IMR-90 (cell line): ENCODE results near the gene FN1. TPM values are rescaled to one million over a fixed set of nuclear protein-coding genes. Genes with fewer than 3 reads are reported as not detected.
A peak's percentile ranks its signal among the peaks of the same experiment; 100 is the strongest.

ENCODE experiments used
- ATAC-seq: fragments of 200-7000 bp; cut with Tn5 transposase; 2 replicates; pipeline ENCODE4 v1.9.1; 2020; ENCODE audit warnings: low read depth, mild to moderate bottlenecking, moderate library complexity
- BruUV-seq: library from RNA; stranded (reverse); fragments of 400-500 nt; replicated peaks from 2 replicates; lab custom pipeline; 2021; lab: Mats Ljungman, UMichigan
- CTCF ChIA-PET: fragments of 300-600 bp; formaldehyde crosslinking; extraction: SDS; loops from one replicate; lab custom pipeline; 2021; ENCODE audit warnings: antibody characterized with exemption; lab: Yijun Ruan, JAX
- POLR2A ChIA-PET: fragments of 300-600 bp; sonication (Branson Sonifier 250); formaldehyde crosslinking; loops from one replicate; lab custom pipeline; 2022; ENCODE audit warnings: antibody characterized with exemption; ENCODE audit not compliant: unreplicated experiment; lab: Charles Lee
- DNase-seq: peaks from one replicate; pipeline ENCODE4 v3.0.0; 2013
- H2AFZ ChIP-seq: replicated peaks from 2 replicates; pipeline ENCODE3; 2013; ENCODE audit warnings: low read length, mild to moderate bottlenecking; ENCODE audit not compliant: poor library complexity
- H2AK5ac ChIP-seq: 2 replicates; pipeline ENCODE4 v1.6.1; 2013; ENCODE audit warnings: low read depth, low read length, inconsistent platforms
- H2AK9ac ChIP-seq: replicated peaks from 2 replicates; pipeline ENCODE3; 2013; ENCODE audit warnings: mild to moderate bottlenecking, low read depth, low read length, moderate library complexity; ENCODE audit not compliant: poor library complexity
- H2BK120ac ChIP-seq: 2 replicates; pipeline ENCODE4 v1.6.1; 2013; ENCODE audit warnings: low read depth, low read length, inconsistent platforms
- H2BK15ac ChIP-seq: 3 replicates; pipeline ENCODE4 v1.6.1; 2013; ENCODE audit warnings: low read depth, low read length, inconsistent platforms
- H2BK20ac ChIP-seq: 2 replicates; pipeline ENCODE4 v1.6.1; 2013; ENCODE audit warnings: low read depth, mild to moderate bottlenecking, inconsistent platforms, low read length, moderate library complexity
- H2BK5ac ChIP-seq: 2 replicates; pipeline ENCODE4 v1.6.1; 2013; ENCODE audit warnings: mild to moderate bottlenecking, low read depth, low read length, inconsistent platforms; ENCODE audit not compliant: poor library complexity, severe bottlenecking
- H3K14ac ChIP-seq: replicated peaks from 2 replicates; pipeline ENCODE4 v1.6.1; 2013; ENCODE audit warnings: low read depth, low read length, inconsistent platforms
- H3K18ac ChIP-seq: 2 replicates; pipeline ENCODE4 v1.6.1; 2013; ENCODE audit warnings: low read depth, low read length, control low read depth
- H3K23ac ChIP-seq: 2 replicates; pipeline ENCODE4 v1.6.1; 2013; ENCODE audit warnings: low read depth, low read length, inconsistent platforms
- H3K27ac ChIP-seq: 2 replicates; pipeline ENCODE4 v1.5.1; 2013; ENCODE audit warnings: mild to moderate bottlenecking, control low read depth, low read length; ENCODE audit not compliant: insufficient read depth
- H3K27me3 ChIP-seq: 2 replicates; pipeline ENCODE4 v1.6.1; 2013; ENCODE audit warnings: low read length; ENCODE audit not compliant: control insufficient read depth, insufficient read depth
- H3K36me3 ChIP-seq: 2 replicates; pipeline ENCODE4 v1.6.1; 2013; ENCODE audit warnings: low read length, mixed read lengths; ENCODE audit not compliant: control insufficient read depth, insufficient read depth
- H3K4ac ChIP-seq: 2 replicates; pipeline ENCODE4 v1.6.1; 2013; ENCODE audit warnings: low read depth, low read length, inconsistent platforms
- H3K4me1 ChIP-seq: 2 replicates; pipeline ENCODE4 v1.6.1; 2013; ENCODE audit warnings: low read length, mixed read lengths; ENCODE audit not compliant: control insufficient read depth, insufficient read depth
- H3K4me2 ChIP-seq: 2 replicates; pipeline ENCODE4 v1.6.1; 2013; ENCODE audit warnings: low read depth, mild to moderate bottlenecking, control low read depth, low read length, moderate library complexity
- H3K4me3 ChIP-seq: 2 replicates; pipeline ENCODE4 v1.5.1; 2013; ENCODE audit warnings: low read depth, mild to moderate bottlenecking, control low read depth, low read length, moderate library complexity; ENCODE audit not compliant: insufficient read depth
- H3K56ac ChIP-seq: 2 replicates; pipeline ENCODE4 v1.6.1; 2013; ENCODE audit warnings: low read length, inconsistent platforms; ENCODE audit not compliant: insufficient read depth; ENCODE audit errors: extremely low read depth
- H3K79me1 ChIP-seq, 2 experiments: 2 replicates each; pipeline ENCODE4 v1.6.1; 2013; ENCODE audit warnings: low read length in 2 of 2, inconsistent platforms in 1 of 2, low read depth in 1 of 2
- H3K9ac ChIP-seq: 2 replicates; pipeline ENCODE4 v1.6.1; 2013; ENCODE audit warnings: low read depth, low read length, control low read depth
- H3K9me1 ChIP-seq: 2 replicates; pipeline ENCODE4 v1.6.1; 2013; ENCODE audit warnings: low read length, inconsistent platforms; ENCODE audit not compliant: insufficient read depth
- H3K9me3 ChIP-seq: 2 replicates; pipeline ENCODE4 v1.6.1; 2013; ENCODE audit warnings: low read length; ENCODE audit not compliant: control insufficient read depth, insufficient read depth
- H4K20me1 ChIP-seq: 2 replicates; pipeline ENCODE4 v1.6.1; 2013; ENCODE audit warnings: low read length, inconsistent platforms; ENCODE audit not compliant: insufficient read depth
- H4K5ac ChIP-seq: 2 replicates; pipeline ENCODE4 v1.6.1; 2013; ENCODE audit warnings: mild to moderate bottlenecking, low read depth, low read length, control low read depth
- H4K8ac ChIP-seq, 2 experiments: 2 replicates each; pipeline ENCODE4 v1.6.1; 2013; ENCODE audit warnings: low read depth in 2 of 2, low read length in 2 of 2, control low read depth in 1 of 2, inconsistent platforms in 1 of 2
- H4K91ac ChIP-seq: 2 replicates; pipeline ENCODE4 v1.6.1; 2013; ENCODE audit warnings: low read depth, low read length, inconsistent platforms; ENCODE audit not compliant: insufficient read depth
- CEBPB ChIP-seq: IDR thresholded peaks from 2 replicates; pipeline ENCODE4 v1.6.1; 2012; ENCODE audit warnings: low read depth, low read length, improper control_type of control experiment
- CHD1 ChIP-seq: IDR thresholded peaks from 2 replicates; pipeline ENCODE4 v1.6.1; 2012; ENCODE audit warnings: low read depth, low read length, improper control_type of control experiment
- FOS ChIP-seq: fragments of 150-350 bp; IDR thresholded peaks from 2 replicates; pipeline ENCODE4 v1.6.1; 2016; ENCODE audit warnings: low read depth, low read length
- MAFK ChIP-seq: IDR thresholded peaks from 2 replicates; pipeline ENCODE4 v1.6.1; 2012; ENCODE audit warnings: low read depth, low read length, improper control_type of control experiment
- MAZ ChIP-seq: IDR thresholded peaks from 2 replicates; pipeline ENCODE4 v1.6.1; 2012; ENCODE audit warnings: low read depth, mild to moderate bottlenecking, low read length, improper control_type of control experiment, moderate library complexity, borderline replicate concordance
- RAD21 ChIP-seq: IDR thresholded peaks from 2 replicates; pipeline ENCODE4 v1.6.1; 2012; ENCODE audit warnings: low read length, improper control_type of control experiment
- RFX5 ChIP-seq: IDR thresholded peaks from 2 replicates; pipeline ENCODE4 v1.8.0; 2012; ENCODE audit warnings: low read depth, mild to moderate bottlenecking, low read length, moderate library complexity
- SMC3 ChIP-seq: fragments of 150-350 bp; IDR thresholded peaks from 2 replicates; pipeline ENCODE4 v1.6.1; 2016; ENCODE audit warnings: low read depth, mild to moderate bottlenecking, antibody characterized with exemption, low read length, moderate library complexity
- WGBS, 2 experiments: methylation state at CpG; one replicate each; pipeline versions ENCODE4 v1.1.5 to v1.1.7; 2013; ENCODE audit warnings: missing lambda C conversion rate in 2 of 2; ENCODE audit not compliant: insufficient read length in 1 of 2; ENCODE audit errors: extremely low coverage in 2 of 2; 5-methylcytosine and 5-hydroxymethylcytosine counted together
- dilution Hi-C: fragments of 300-500 bp; cut with HindIII; formaldehyde crosslinking; loops from one replicate; pipeline ENCODE4 v1.14.3; 2018; ENCODE audit warnings: low sequenced_read_pairs; ENCODE audit not compliant: unreplicated experiment
- in situ Hi-C: fragments of 300-500 bp; cut with MboI; formaldehyde crosslinking; loops from 3 replicates; pipeline ENCODE4 v1.14.3; 2019; ENCODE audit warnings: low sequenced_read_pairs, inconsistent platforms, mixed read lengths
- intact Hi-C: fragments of 100-400 bp; cut with micrococcal nuclease; formaldehyde crosslinking; loops from 2 replicates; pipeline ENCODE4 v1.10.0; 2022
- polyA plus RNA-seq, 3 experiments: library from polyadenylated mRNA; depleted of rRNA; stranded (reverse); fragments of >200 nt; gene quantifications; 2 replicates each; pipeline ENCODE4 v1.2.3, GENCODE V29; 2012; ENCODE audit warnings: low replicate concordance in 1 of 3
- total RNA-seq: library from RNA; depleted of rRNA; stranded (reverse); fragments of >200 nt; gene quantifications from 2 replicates; pipeline ENCODE4 v1.2.3, GENCODE V29; 2012

The FN1 gene
- total and polyA plus RNA-seq, 2 of the 4 experiments (the other 2 are of a cell fraction): 8,243 to 13,004 TPM

DNA sequence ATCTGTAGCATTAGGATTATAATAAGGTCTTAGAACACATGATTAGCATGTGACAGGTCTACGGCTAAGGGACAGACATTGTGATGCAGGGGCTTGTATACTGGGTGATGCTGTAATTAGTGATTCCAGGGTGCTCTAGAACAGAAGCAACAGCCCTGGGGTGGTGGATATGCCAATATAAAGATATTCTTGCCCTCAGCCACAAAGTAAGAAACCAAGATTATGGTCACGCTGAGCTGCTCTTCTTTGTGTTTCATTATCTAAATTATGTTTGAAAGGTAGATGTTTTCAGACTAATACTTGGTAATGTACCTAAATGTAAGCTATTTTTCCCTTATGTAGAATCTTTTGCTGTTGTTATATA, 45.3 kb downstream of the FN1 start:
- no CpG with 5 or more reads among the region's 2 CpGs for WGBS, 2 experiments
- no peak overlapping the region for H3K23ac ChIP-seq
- no peak overlapping the region for H3K18ac ChIP-seq
- peaks cover 44 to 63% of the 10 kb centered on the region in 2 experiments for H3K79me1 ChIP-seq
- ChIA-PET CTCF (interaction anchor here (1.0 kb wide), 1 partner anchor 64 kb away, joined by 4 read pairs; no protein-coding TSS in a partner anchor), POLR2A (no interaction called here)
- no peak overlapping the region for H2AFZ ChIP-seq
- 0 out of 4 replicates have a peak overlapping the region, but pooled peaks of 1 of the 2 experiments have one; percentile 10 for H4K8ac ChIP-seq
- H4K20me1 ChIP-seq: peaks cover 10% of the 10 kb centered on the region; the same call in 1 of the 2 replicates
- no peak overlapping the region for H4K91ac ChIP-seq
- H2BK5ac ChIP-seq: no peak overlapping the region
- peaks cover 71% of the 10 kb centered on the region for H3K36me3 ChIP-seq
- in situ Hi-C loops: no loop called here
- H4K5ac ChIP-seq: no peak overlapping the region
- intact Hi-C loops: no loop called here
- H3K9ac ChIP-seq: no peak overlapping the region
- H3K56ac ChIP-seq: no peak overlapping the region
- no peaks in the 10 kb centered on the region for H3K9me1 ChIP-seq
- dilution Hi-C loops: no loop called here
- ATAC-seq (no peak), DNase-seq (no peak)
- H2AK5ac ChIP-seq: no peak overlapping the region
- H3K4ac ChIP-seq: no peak overlapping the region
- no peak for TF ChIP-seq MAFK
- no peak for TF ChIP-seq MAZ
- TF ChIP-seq FOS: no peak
- no peak for TF ChIP-seq CEBPB
- no peak for TF ChIP-seq RAD21
- TF ChIP-seq SMC3: no peak
- TF ChIP-seq CHD1: no peak
- TF ChIP-seq RFX5: no peak
- no peak overlapping the region for H3K27ac ChIP-seq
- H2BK15ac ChIP-seq: no peak overlapping the region
- H3K4me3 ChIP-seq: no peak overlapping the region
- H3K14ac ChIP-seq: no peak overlapping the region
- no TSS peak for BruUV-seq
- no peak overlapping the region for H3K4me2 ChIP-seq
- H3K9me3 ChIP-seq: no peaks in the 10 kb centered on the region
- H2BK120ac ChIP-seq: no peak overlapping the region
- no peak overlapping the region for H2BK20ac ChIP-seq
- 0 out of 2 replicates have a peak, but pooled peaks cover 2% of the 10 kb centered on the region for H3K4me1 ChIP-seq
- H2AK9ac ChIP-seq: no peak overlapping the region
- H3K27me3 ChIP-seq: no peaks in the 10 kb centered on the region
